Epithelial cell of esophagus (primary cell): ENCODE results near the gene LBP.

Experiments used
- DNase-seq: peaks from one replicate; pipeline ENCODE4 v3.0.0; 2010; ENCODE audit warnings: low read depth
- H3K4me3 ChIP-seq: 2 replicates; pipeline ENCODE4 v1.5.1; 2011; ENCODE audit warnings: mild to moderate bottlenecking, low read length, control low read depth
- CTCF ChIP-seq: IDR thresholded peaks from 2 replicates; pipeline ENCODE4 v1.5.1; 2011; ENCODE audit warnings: low read depth, mild to moderate bottlenecking, low read length, control low read depth, inconsistent platforms; ENCODE audit not compliant: insufficient read depth; ENCODE audit errors: missing control alignments

LBP gene

GRCh38 chr20:38326309-38326708, 20.0 kb upstream of the LBP start:
- no peak overlapping the region for H3K4me3 ChIP-seq
- DNase-seq, result peak; percentile 35
- no peak for TF ChIP-seq CTCF

- no peak for DNase-seq
- no peak overlapping the region for H3K4me3 ChIP-seq
- TF ChIP-seq CTCF, result no peak
These were observed 15.6 kb upstream of the LBP start for GRCh38 chr20:38330638-38331037.

GRCh38 chr20:38331245-38331644, 15.0 kb upstream of the LBP start:
- TF ChIP-seq CTCF, result no peak
- H3K4me3 ChIP-seq, result no peak overlapping the region
- no peak for DNase-seq

GRCh38 chr20:38331814-38332213, 14.5 kb upstream of the LBP start:
- H3K4me3 ChIP-seq, result no peak overlapping the region

GRCh38 chr20:38334016-38334415, 12.3 kb upstream of the LBP start:
- H3K4me3 ChIP-seq, result no peak overlapping the region
- no peak for TF ChIP-seq CTCF
- DNase-seq, result no peak

More at GRCh38 chr20:38331814-38332213, 14.5 kb upstream of the LBP start:
- TF ChIP-seq CTCF, result no peak
- no peak for DNase-seq

- no peak for TF ChIP-seq CTCF
- H3K4me3 ChIP-seq, result no peak overlapping the region
- no peak for DNase-seq
These were observed 9.6 kb upstream of the LBP start for GRCh38 chr20:38336726-38337125.

GRCh38 chr20:38337561-38338140, 8.6 kb upstream of the LBP start:
- peak; percentile 58 for TF ChIP-seq CTCF
- peak; percentile 42 for DNase-seq
- H3K4me3 ChIP-seq, result no peak overlapping the region
